NCI-H446 treated with DMSO at 0.1 percent for 48 hours (cell line): ENCODE measurements around the gene KRTAP10-10.
"Not testable (repeated sequence)": the region's sequence is repeated elsewhere in the genome, so short reads cannot be mapped to it uniquely, and the experiment has no call there.

ENCODE experiments used
- DNase-seq: peaks from one replicate; lab custom pipeline; 2025; lab: John Stamatoyannopoulos, UW

KRTAP10-10 gene

GRCh38 chr21:44627181-44627822 is 9.9 kb upstream of the KRTAP10-10 start:
- not testable (repeated sequence) for DNase-seq

- not testable (repeated sequence) for DNase-seq
Measured at GRCh38 chr21:44627831-44628233, 9.3 kb upstream of the KRTAP10-10 start.

- DNase-seq: no peak
Measured at GRCh38 chr21:44628707-44629391, 8.3 kb upstream of the KRTAP10-10 start.

- DNase-seq: no peak
Measured at GRCh38 chr21:44630440-44630839, 6.7 kb upstream of the KRTAP10-10 start.

- DNase-seq: no peak
Measured at GRCh38 chr21:44632067-44632466, 5.1 kb upstream of the KRTAP10-10 start.

- no peak for DNase-seq
Measured at GRCh38 chr21:44636209-44637017, 743 bp upstream of the KRTAP10-10 start.

GRCh38 chr21:44637851-44638348 is 744 bp downstream of the KRTAP10-10 start:
- not testable (repeated sequence) for DNase-seq

GRCh38 chr21:44638506-44639330 is 1.6 kb downstream of the KRTAP10-10 start:
- not testable (repeated sequence) for DNase-seq

GRCh38 chr21:44639331-44639655 is 2.1 kb downstream of the KRTAP10-10 start:
- no peak for DNase-seq

GRCh38 chr21:44640761-44641160 is 3.6 kb downstream of the KRTAP10-10 start:
- DNase-seq: no peak

- DNase-seq: no peak
Measured at GRCh38 chr21:44643741-44644310, 6.7 kb downstream of the KRTAP10-10 start.

- DNase-seq: no peak
Measured at GRCh38 chr21:44644878-44645277, 7.7 kb downstream of the KRTAP10-10 start.

- DNase-seq: not testable (repeated sequence)
Measured at GRCh38 chr21:44646366-44647221, 9.4 kb downstream of the KRTAP10-10 start, which contains the start of gene KRTAP10-11. KRTAP10-11 (plus strand) TSS chr21:44646414; CDS start chr21:44646459, 45 bp downstream.

GRCh38 chr21:44647222-44647552 is 10.0 kb downstream of the KRTAP10-10 start:
- DNase-seq: no peak

GRCh38 chr21:44648557-44649311 is 11.6 kb downstream of the KRTAP10-10 start:
- no peak for DNase-seq

- no peak for DNase-seq
Measured at GRCh38 chr21:44649521-44650100, 12.5 kb downstream of the KRTAP10-10 start.

GRCh38 chr21:44650265-44650972 is 13.3 kb downstream of the KRTAP10-10 start:
- no peak for DNase-seq

GRCh38 chr21:44650973-44651675 is 14.0 kb downstream of the KRTAP10-10 start:
- no peak for DNase-seq
